GM13976 (cell line): Measurements from ENCODE around the gene LRFN5.

Source experiments
- DNase-seq: peaks from one replicate; pipeline ENCODE4 v3.0.0; 2012; ENCODE audit warnings: low spot score
- in situ Hi-C: fragments of 300-500 bp; cut with MboI; formaldehyde crosslinking; loops from one replicate; pipeline ENCODE4 v1.12.0; 2022; ENCODE audit warnings: low sequenced_read_pairs, mixed read lengths, inconsistent platforms; ENCODE audit not compliant: unreplicated experiment
- TF ChIP-seq, protein P1 (sequence below): IDR thresholded peaks from 2 replicates; pipeline ENCODE4 v1.5.1; 2012; ENCODE audit warnings: borderline replicate concordance, mild to moderate bottlenecking; ENCODE audit not compliant: insufficient read depth; ENCODE audit errors: extremely low read depth, missing control alignments, control extremely low read depth

Gene LRFN5

GRCh38 chr14:41761204-41761603, 154.5 kb downstream of the LRFN5 start:
- in situ Hi-C loops, result no loop called here

GRCh38 chr14:41766772-41767171, 160.1 kb downstream of the LRFN5 start:
- TF ChIP-seq, protein P1, sequence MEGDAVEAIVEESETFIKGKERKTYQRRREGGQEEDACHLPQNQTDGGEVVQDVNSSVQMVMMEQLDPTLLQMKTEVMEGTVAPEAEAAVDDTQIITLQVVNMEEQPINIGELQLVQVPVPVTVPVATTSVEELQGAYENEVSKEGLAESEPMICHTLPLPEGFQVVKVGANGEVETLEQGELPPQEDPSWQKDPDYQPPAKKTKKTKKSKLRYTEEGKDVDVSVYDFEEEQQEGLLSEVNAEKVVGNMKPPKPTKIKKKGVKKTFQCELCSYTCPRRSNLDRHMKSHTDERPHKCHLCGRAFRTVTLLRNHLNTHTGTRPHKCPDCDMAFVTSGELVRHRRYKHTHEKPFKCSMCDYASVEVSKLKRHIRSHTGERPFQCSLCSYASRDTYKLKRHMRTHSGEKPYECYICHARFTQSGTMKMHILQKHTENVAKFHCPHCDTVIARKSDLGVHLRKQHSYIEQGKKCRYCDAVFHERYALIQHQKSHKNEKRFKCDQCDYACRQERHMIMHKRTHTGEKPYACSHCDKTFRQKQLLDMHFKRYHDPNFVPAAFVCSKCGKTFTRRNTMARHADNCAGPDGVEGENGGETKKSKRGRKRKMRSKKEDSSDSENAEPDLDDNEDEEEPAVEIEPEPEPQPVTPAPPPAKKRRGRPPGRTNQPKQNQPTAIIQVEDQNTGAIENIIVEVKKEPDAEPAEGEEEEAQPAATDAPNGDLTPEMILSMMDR, result no peak
- in situ Hi-C loops, result no loop called here
- no peak for DNase-seq

More at GRCh38 chr14:41761204-41761603, 154.5 kb downstream of the LRFN5 start:
- TF ChIP-seq, protein P1, result no peak
- DNase-seq, result no peak

DNA sequence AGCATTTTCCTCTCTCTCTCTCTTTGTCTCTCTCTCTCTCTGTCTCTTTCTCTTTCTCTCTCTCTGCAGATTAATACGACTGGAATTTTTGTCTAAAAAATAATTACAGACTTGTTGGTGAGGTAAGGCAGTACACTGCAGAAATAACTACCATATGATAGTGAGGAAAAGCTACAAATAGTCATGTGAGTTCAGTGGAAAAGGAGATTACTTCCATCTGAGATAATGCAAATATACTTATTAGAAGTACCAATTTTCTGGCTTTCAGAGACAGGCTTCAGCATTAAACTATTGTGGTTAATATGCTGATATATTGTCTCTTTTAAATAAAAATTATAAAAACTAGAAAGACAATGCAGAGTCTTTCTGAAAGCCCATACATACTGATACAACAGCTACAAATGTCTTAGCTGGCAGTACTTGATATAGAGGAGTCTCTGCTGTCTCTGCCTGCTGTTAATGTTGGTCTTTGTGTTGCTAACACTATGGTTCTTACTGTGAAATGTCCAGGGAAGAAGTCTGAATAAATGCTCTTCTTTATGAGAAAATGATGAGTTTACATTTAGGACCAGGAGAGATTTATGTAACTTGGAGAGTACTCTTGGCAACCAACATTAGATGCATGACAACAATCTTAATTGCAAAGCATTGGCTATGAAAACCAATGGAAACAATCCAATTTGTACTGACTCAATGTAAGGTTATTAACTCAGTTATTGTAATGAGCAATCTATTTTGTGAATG, 167.0 kb downstream of the LRFN5 start:
- TF ChIP-seq, protein P1, result no peak
- in situ Hi-C loops, result no loop called here
- no peak for DNase-seq

DNA sequence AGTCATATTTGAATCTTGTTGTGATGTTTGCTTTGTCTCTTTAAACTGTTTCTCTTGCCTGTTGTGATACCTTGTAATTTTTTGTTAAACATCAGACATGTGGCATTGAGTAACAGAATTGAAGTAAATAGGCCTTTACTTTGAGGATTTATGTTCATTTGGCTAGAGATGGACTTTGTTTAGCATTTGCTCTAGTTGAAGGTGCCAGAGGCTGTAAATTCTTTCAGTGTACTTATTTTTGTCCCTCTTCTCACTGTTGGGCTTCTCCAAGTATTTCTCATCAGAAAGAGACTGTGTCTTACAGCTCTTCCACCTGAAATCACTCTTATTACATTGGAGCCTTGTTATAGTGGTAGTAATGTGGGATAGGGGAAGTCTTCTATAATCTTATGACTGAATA, 175.8 kb downstream of the LRFN5 start:
- no peak for DNase-seq
- in situ Hi-C loops, result no loop called here
- TF ChIP-seq, protein P1, result no peak

- no peak for DNase-seq
- in situ Hi-C loops, result no loop called here
- TF ChIP-seq, protein P1, result no peak
These were observed 176.7 kb downstream of the LRFN5 start for GRCh38 chr14:41783403-41783802.

DNA sequence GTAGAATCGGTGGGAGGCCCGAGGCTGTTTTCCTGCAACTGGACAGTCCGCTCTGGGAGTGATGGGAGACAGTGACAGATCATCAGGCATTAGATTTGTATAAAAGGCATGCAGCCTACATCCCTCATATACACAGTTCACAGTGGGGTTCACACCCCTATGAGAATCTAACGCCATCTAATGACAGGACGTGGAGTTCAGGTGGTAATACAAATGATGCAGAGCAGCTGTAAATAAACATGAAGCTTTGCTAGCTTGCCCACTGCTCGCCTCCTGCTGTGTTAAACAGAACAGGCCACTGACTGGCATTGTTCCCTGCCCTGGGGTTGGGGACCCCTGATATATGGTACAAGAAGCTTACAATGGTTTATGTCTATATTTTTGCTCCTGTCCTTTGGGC, 179.0 kb downstream of the LRFN5 start:
- in situ Hi-C loops, result no loop called here
- TF ChIP-seq, protein P1, result no peak
- no peak for DNase-seq
